Endothelial cell of umbilical vein (primary cell): ENCODE results near the gene RGPD4.
"Not testable (repeated sequence)": the region's sequence is repeated elsewhere in the genome, so short reads cannot be mapped to it uniquely, and the experiment has no call there.

Experiments
- CTCF ChIP-seq, 2 donors: IDR thresholded peaks; 1 replicate in 1 of 2; 2 replicates in 1 of 2; pipeline ENCODE4 v1.5.1; 2011; ENCODE audit warnings: low read length in 2 of 2, mild to moderate bottlenecking in 2 of 2, moderate library complexity in 2 of 2, control low read depth in 1 of 2, inconsistent platforms in 1 of 2, low read depth in 1 of 2; ENCODE audit not compliant: insufficient read depth in 1 of 2; ENCODE audit errors: extremely low read depth in 1 of 2
- EZH2 ChIP-seq: IDR thresholded peaks from 2 replicates; pipeline ENCODE4 v1.6.1; 2012; ENCODE audit warnings: borderline replicate concordance, low read depth, mild to moderate bottlenecking, moderate library complexity, low read length, inconsistent platforms; ENCODE audit not compliant: severe bottlenecking
- JUN ChIP-seq: IDR thresholded peaks from 2 replicates; pipeline ENCODE4 v1.6.1; 2011; ENCODE audit warnings: borderline replicate concordance, low read depth; ENCODE audit not compliant: insufficient read length, insufficient read depth
- MAX ChIP-seq: IDR thresholded peaks from 2 replicates; pipeline ENCODE4 v1.6.1; 2011; ENCODE audit not compliant: insufficient read depth, insufficient read length
- POLR2A ChIP-seq: IDR thresholded peaks from 2 replicates; pipeline ENCODE4 v1.6.1; 2012; ENCODE audit warnings: low read depth, mild to moderate bottlenecking, control low read depth, low read length
- POLR2AphosphoS5 ChIP-seq: IDR thresholded peaks from 2 replicates; pipeline ENCODE4 v1.6.1; 2012; ENCODE audit warnings: low read depth, mild to moderate bottlenecking, control low read depth, low read length, moderate library complexity; ENCODE audit not compliant: insufficient read depth

GRCh38 chr2:107833618-107834017 is 6.9 kb downstream of the RGPD4 start:
- TF ChIP-seq CTCF (IDR thresholded peaks at IDR 0.05; ENCODE audit: extremely low read depth in 1 of 2, insufficient read depth in 1 of 2, low read depth in 1 of 2, low read length in 2 of 2); MAX; JUN; POLR2A; EZH2; POLR2AphosphoS5: not testable (repeated sequence)
